Measurements from ENCODE around the gene CNBP.

DNA sequence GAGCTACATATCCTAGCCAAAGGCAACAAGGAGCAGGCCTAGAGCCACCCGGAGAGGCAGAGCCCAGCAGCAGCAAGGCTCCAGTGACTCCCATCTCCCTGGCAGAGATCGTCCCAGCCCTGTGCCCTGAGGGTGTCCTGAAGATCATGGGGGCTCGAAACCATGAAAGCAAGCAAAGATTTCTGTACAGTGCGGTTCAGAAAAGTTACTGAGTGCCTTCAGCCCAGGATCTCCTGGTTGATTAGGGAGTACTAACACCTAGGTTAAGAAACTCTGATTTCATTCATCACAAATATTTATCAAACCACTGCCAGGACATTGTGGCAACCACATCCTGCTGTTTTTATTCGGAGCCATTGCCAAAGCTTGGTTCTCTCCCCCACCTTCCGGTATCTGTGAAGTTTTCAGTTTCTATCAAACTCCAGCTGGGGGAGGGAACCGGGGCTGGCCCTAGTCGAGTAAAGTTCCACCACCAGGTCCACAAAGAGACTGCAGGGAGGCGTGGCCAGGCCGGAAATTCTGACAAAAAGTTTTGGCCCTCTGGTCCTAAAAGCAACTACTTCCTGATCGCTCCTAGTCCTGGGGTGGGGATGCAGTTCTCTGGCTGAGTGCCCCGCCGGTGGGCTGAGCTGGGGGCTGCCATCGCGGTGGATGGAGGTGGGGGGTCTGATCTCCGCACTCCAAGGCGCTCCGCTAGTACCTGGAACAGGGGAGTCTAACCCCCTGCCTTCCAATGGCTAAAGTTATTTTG lies 63.3 kb downstream of the CNBP start:
- TF ChIP-seq TCF4 (CRISPR knock-in tag; IDR thresholded peaks at IDR 0.05; ENCODE audit: borderline replicate concordance) = no peak
- no peak for TF ChIP-seq ZFP30 (CRISPR knock-in tag; IDR thresholded peaks at IDR 0.05)
- TF ChIP-seq TOX (CRISPR knock-in tag; IDR thresholded peaks at IDR 0.05; ENCODE audit: borderline replicate concordance) = no peak
- no peak for TF ChIP-seq ZFP3 (CRISPR knock-in tag; IDR thresholded peaks at IDR 0.05)
- no peak for TF ChIP-seq ZNF8 (CRISPR knock-in tag; IDR thresholded peaks at IDR 0.05)
- TF ChIP-seq OSR1 (CRISPR knock-in tag; IDR thresholded peaks at IDR 0.05) = no peak
- no peak for TF ChIP-seq PATZ1 (CRISPR knock-in tag; IDR thresholded peaks at IDR 0.05; ENCODE audit: borderline replicate concordance)
- TF ChIP-seq CSRNP3 (CRISPR knock-in tag; IDR thresholded peaks at IDR 0.05) = no peak

All from SK-N-SH treated with all-trans-retinoic acid at 6 μM for 48 hours (cell line).